Neuron (in vitro differentiated cells): Measurements from ENCODE around the gene SPINK6.

Experiments used
- H2AFZ ChIP-seq: one replicate; pipeline ENCODE4 v1.6.1; 2013; ENCODE audit warnings: low read depth, mild to moderate bottlenecking, inconsistent platforms, low read length, moderate library complexity
- H3K27me3 ChIP-seq: one replicate; pipeline ENCODE4 v1.6.1; 2013; ENCODE audit warnings: low read length; ENCODE audit not compliant: insufficient read depth
- H3K36me3 ChIP-seq: one replicate; pipeline ENCODE4 v1.6.1; 2013; ENCODE audit warnings: low read length; ENCODE audit not compliant: insufficient read depth
- H3K4me1 ChIP-seq: one replicate; pipeline ENCODE4 v1.6.1; 2013; ENCODE audit warnings: low read length; ENCODE audit not compliant: insufficient read depth
- H3K4me3 ChIP-seq: 2 replicates; pipeline ENCODE4 v1.5.1; 2013; ENCODE audit warnings: mild to moderate bottlenecking, low read length, moderate library complexity
- H3K9me3 ChIP-seq: one replicate; pipeline ENCODE4 v1.6.1; 2013; ENCODE audit warnings: low read length

Gene SPINK6

DNA sequence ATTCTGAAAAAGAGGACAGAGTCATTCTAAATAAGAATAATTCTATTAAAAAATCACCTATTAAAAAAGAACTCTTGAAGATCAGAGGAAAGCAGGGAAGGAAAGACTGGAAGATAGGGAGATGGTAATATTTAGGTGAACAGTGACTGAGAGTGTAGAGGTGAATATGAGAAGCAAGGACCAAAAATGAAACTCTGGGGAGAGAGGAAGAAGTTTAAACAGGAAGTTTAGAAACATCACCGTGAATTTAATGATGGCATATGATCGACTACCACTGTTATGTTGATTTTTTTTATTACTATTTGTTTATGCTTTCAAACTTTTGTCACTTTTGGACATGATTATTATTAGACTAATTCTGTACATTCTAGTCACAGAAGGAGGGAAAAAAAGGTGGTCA lies 1.7 kb upstream of the SPINK6 start:
- H2AFZ ChIP-seq = no peak overlapping the region
- no peaks in the 10 kb centered on the region for H3K9me3 ChIP-seq

DNA sequence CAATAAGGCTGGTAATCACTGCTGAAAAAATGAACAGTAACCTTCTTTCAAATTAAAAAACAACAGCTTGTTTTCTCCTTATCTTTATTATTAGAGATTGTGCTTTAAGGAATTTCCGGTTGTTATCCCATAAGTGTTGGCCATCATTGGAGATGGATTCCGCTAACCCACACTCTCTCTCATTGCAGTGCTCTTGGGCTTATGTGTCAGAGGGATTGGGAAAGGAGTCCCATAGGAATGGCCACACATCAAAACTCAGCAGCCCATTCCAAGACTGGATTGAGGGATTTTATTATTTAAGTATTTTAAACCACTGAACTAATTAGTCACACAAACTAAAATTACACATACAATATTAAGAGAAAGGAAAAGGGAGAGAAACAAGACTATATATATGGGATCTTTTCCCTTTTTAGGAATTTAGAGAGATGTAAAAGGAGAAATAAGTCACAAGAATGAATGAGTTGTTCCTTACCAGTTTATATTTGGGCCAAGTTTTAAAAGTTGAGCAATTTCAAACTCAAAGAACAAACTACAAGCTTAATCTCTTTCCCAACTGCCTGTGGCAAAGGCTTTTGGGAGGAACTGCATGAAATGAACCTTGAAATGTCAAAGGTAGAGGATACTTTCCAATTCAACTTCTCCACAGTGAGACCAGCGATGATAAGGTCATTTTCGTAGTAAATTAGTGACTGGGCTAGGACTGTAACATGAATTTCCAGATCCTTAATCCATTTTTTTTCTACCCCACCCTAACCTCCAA lies 2.4 kb downstream of the SPINK6 start:
- no peaks in the 10 kb centered on the region for H3K4me1 ChIP-seq
- H3K4me3 ChIP-seq = no peak overlapping the region
- H3K9me3 ChIP-seq = no peaks in the 10 kb centered on the region
- H2AFZ ChIP-seq = no peak overlapping the region
- H3K27me3 ChIP-seq = no peaks in the 10 kb centered on the region
- no peaks in the 10 kb centered on the region for H3K36me3 ChIP-seq

More for the DNA sequence above, 1.7 kb upstream of the SPINK6 start:
- no peak overlapping the region for H3K4me3 ChIP-seq
- no peaks in the 10 kb centered on the region for H3K4me1 ChIP-seq
- H3K27me3 ChIP-seq = peaks cover 2% of the 10 kb centered on the region
- H3K36me3 ChIP-seq = no peaks in the 10 kb centered on the region

DNA sequence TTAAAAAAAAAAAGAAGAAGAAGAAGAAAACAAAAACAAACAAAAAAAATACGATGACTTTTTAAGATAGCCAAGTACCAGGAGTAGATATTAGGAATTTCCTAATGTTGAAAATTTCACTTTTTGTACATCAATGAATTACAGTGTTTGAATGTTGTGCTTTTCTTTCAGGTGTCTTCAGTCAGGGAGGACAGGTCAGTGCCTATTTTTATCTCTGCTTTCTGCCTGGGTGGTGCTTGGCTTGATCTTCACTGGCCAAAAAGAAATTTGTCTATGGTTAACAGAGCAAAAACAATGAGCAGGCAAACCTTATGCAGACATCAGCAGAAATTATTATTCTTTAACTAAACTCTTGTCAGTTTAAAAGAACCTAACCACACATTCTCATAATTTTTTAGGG lies 3.0 kb downstream of the SPINK6 start:
- no peaks in the 10 kb centered on the region for H3K36me3 ChIP-seq
- H3K4me1 ChIP-seq = no peaks in the 10 kb centered on the region
- no peaks in the 10 kb centered on the region for H3K27me3 ChIP-seq
- no peak overlapping the region for H2AFZ ChIP-seq
- no peaks in the 10 kb centered on the region for H3K9me3 ChIP-seq
- no peak overlapping the region for H3K4me3 ChIP-seq

DNA sequence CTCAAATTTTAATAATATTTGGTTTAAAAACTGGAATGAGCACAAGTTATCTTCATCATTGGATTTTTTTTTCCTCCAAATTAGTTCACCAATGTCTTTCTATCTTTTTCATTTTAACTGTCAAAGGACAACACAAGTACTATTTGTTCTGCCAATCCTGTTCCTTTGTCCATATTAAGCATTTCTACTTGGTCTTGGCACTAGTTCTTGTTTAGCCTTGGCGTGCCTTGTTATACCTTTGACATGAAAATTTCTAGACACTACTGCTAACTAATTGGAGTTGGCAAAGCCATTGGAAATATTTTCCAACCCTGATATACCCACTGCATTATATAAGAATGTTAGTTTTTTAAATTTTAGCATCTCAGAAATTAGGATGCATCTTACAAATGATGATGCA lies 3.8 kb downstream of the SPINK6 start:
- no peak overlapping the region for H2AFZ ChIP-seq
- H3K9me3 ChIP-seq = no peaks in the 10 kb centered on the region
- H3K27me3 ChIP-seq = no peaks in the 10 kb centered on the region
- H3K4me3 ChIP-seq = no peak overlapping the region
- H3K36me3 ChIP-seq = no peaks in the 10 kb centered on the region
- no peaks in the 10 kb centered on the region for H3K4me1 ChIP-seq

DNA sequence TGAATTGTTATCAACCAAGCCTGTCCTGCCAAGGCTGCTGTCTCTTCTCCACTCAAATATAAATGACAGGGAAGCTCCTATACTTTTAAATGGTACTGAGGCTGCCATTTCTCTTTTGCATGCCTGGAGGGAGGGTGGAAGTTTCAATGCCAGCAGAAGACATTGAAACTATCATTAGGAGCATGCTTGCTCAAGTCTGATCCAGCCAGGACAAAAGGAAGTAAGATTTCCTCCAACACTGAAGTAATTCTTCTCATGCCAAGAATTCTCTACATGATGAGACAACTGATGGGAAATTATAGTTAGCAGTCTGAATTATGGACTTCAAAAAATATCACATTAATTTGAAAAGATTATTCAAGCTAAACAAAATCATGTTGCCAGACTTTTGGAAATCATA lies 5.4 kb downstream of the SPINK6 start:
- H2AFZ ChIP-seq = no peak overlapping the region
- no peaks in the 10 kb centered on the region for H3K36me3 ChIP-seq
- H3K27me3 ChIP-seq = no peaks in the 10 kb centered on the region
- no peak overlapping the region for H3K4me3 ChIP-seq
- H3K4me1 ChIP-seq = no peaks in the 10 kb centered on the region
- H3K9me3 ChIP-seq = no peaks in the 10 kb centered on the region

DNA sequence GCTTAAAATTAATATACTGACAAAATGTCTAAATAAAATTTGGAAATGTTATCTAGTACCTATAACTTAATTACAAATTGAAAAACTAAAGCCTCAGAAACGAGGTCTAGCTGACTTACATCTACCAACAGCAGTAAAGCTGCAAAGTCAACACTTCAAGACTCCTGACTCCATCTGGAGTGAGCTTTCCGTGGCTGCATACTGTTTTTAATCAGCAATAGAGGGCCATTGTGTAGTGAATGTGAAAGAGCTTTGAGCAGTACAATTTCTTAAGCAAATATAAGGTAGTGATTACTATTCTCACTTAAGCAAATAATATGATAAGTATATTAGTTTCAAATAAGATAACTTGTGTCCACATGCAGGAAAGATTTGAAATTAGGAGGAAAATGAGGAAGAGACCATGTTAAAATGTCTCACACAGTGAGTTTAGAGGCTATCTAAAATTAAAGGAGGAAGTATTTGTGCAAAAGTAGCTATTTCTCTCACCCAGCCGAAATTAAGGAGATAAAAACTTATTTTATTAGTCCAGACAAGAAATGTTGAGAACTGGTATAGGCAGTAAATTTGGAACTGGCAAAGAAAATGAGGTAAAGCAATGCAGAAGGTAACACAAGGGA lies 6.4 kb downstream of the SPINK6 start:
- H2AFZ ChIP-seq = no peak overlapping the region

DNA sequence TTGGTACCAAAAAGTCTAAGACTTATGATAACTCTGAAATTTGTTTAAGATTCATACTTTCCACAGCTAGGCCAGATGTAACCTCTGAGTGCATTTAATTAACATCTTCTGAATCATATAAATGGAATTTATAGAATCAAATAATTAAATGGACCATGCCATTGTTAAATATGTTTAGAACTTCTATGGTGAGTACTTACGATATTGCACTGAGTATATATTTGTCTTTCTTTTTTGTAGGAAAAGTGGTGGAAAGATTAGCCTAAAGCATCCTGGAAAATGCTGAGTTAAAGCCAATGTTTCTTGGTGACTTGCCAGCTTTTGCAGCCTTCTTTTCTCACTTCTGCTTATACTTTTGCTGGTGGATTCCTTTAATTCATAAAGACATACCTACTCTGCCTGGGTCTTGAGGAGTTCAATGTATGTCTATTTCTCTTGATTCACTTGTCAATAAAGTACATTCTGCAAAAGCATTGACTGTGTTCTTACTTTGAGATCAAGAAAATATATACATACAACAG lies 11.9 kb downstream of the SPINK6 start:
- no peaks in the 10 kb centered on the region for H3K4me1 ChIP-seq
- no peaks in the 10 kb centered on the region for H3K27me3 ChIP-seq
- H3K9me3 ChIP-seq = no peaks in the 10 kb centered on the region
- no peak overlapping the region for H2AFZ ChIP-seq
- H3K36me3 ChIP-seq = no peaks in the 10 kb centered on the region
- H3K4me3 ChIP-seq = no peak overlapping the region

More for the DNA sequence above, 6.4 kb downstream of the SPINK6 start:
- Histone ChIP-seq H3K4me1 (no peaks in the 10 kb centered on the region), H3K36me3 (no peaks in the 10 kb centered on the region), H3K9me3 (no peaks in the 10 kb centered on the region), H3K4me3 (no peak overlapping the region), H3K27me3 (no peaks in the 10 kb centered on the region)

DNA sequence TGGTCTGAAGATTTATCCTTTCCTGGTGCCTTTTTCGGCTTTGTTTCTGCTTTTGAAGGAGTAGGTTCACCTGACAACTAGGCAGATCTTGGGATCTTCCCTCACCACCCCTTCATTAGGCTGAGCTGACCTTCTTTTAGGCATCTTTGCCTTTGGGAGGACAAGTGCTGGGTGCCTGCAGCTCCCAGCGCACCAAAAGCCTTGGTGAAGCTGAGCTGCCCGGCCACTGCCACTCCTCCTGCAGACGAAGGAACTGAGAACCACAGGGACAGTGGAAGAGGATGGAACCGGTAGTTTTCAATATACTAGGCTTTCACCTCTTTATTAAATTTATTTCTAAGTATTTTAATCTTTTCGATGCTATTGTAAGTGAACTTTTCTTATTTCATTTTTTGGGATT lies 18.7 kb downstream of the SPINK6 start:
- no peak overlapping the region for H3K4me3 ChIP-seq
- no peaks in the 10 kb centered on the region for H3K27me3 ChIP-seq
- H2AFZ ChIP-seq = no peak overlapping the region
- H3K9me3 ChIP-seq = no peaks in the 10 kb centered on the region
- no peaks in the 10 kb centered on the region for H3K4me1 ChIP-seq
- no peaks in the 10 kb centered on the region for H3K36me3 ChIP-seq

DNA sequence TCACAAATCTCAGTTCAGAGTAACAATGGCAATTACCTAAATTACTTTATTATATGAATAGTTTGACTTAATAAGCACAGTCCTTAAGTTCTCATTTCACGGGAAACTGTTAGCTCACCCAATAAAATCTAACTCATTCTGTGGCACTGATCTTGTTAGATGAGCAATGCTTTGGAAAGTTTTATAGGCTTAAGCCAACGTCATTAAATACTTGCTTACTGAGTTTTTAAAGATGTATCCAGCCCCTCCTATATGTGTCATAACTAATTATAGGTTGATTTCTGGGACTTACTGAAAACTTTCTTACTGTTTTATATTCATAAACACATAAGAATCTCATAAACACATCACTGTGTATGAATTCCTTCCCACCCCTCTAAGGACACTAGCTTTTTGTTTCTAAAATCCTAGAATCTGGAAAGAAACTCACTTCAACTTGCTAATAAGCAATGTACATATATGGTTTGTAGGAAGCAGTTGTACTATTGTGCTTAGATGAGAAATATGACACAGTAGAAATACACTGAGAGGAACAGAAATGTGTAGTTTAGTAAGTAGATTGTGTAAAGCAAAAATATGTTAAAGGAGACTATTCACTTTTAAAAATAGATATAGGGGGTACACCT lies 21.4 kb downstream of the SPINK6 start:
- no peak overlapping the region for H3K4me3 ChIP-seq
- H2AFZ ChIP-seq = no peak overlapping the region
- no peaks in the 10 kb centered on the region for H3K4me1 ChIP-seq

DNA sequence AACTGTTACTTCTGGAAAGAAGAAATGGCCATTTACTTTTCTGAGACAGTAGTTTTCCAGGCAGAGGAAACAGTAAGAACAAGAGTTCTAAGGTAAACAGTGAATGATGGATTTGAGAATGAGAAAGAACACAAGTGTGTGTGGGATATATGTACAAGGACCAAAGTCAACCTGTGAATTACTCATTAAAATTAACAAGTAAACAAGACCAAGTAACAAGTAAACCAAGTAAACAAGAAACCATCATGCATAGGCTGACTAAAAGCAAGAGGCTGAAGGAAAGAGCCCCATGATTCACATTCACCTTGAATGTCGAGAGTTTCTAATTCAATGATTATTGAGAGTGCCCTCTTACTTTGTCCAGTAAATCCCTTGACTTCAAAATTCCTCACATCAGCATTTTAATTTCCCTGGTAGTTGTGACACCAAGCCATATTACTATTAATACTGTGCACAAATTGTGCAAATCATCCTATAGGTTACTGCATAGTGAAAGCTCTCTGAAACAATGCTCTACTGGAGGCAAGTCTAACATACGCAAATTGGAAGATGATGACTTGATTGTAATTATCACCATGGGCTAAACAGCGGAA lies 25.6 kb downstream of the SPINK6 start:
- Histone ChIP-seq H2AFZ (no peak overlapping the region), H3K4me3 (no peak overlapping the region), H3K27me3 (no peaks in the 10 kb centered on the region), H3K4me1 (no peaks in the 10 kb centered on the region), H3K9me3 (no peaks in the 10 kb centered on the region), H3K36me3 (no peaks in the 10 kb centered on the region)

More for the DNA sequence above, 21.4 kb downstream of the SPINK6 start:
- H3K9me3 ChIP-seq = no peaks in the 10 kb centered on the region
- H3K36me3 ChIP-seq = no peaks in the 10 kb centered on the region
- no peaks in the 10 kb centered on the region for H3K27me3 ChIP-seq

DNA sequence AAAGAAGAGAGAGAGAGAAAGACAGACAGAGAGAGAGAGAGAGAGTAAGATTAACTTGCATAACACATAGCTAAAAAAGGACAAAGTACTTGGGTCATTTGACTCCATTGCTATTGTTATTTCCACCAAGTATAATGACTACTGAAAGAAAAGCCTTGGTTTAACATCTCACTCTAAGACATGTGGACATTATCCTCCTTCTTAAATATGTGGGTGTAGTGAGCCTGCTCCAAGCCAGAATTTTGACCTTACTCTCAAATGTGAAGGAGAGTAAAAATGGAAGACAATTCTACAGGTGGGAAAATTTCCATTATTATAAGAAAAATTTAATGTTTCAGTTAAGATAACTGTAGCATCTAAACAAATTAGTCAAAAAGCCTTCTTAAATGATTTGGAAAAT lies 27.0 kb downstream of the SPINK6 start:
- Histone ChIP-seq H3K27me3 (no peaks in the 10 kb centered on the region), H3K4me3 (no peak overlapping the region), H3K36me3 (no peaks in the 10 kb centered on the region), H3K9me3 (no peaks in the 10 kb centered on the region), H3K4me1 (no peaks in the 10 kb centered on the region), H2AFZ (no peak overlapping the region)

DNA sequence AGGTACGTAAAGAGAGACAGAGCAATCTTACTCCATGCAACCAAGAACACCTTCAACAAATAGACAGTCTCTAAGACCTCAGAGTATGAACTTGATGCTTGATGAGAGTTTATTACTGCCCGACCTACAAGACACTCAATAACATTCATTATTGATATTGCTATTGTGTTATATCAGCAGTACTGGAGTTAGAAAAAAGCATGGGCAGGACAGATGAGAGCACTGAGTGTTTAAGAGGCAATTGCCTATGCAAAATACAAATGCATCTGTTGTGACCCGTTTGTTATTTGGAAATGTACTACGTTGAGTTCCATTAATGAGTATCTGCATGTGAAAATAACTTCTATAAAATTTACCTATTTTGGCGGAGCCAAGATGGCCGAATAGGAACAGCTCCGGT lies 27.4 kb downstream of the SPINK6 start:
- no peaks in the 10 kb centered on the region for H3K9me3 ChIP-seq
- no peaks in the 10 kb centered on the region for H3K27me3 ChIP-seq
- no peaks in the 10 kb centered on the region for H3K36me3 ChIP-seq
- H3K4me1 ChIP-seq = no peaks in the 10 kb centered on the region
- no peak overlapping the region for H2AFZ ChIP-seq
- no peak overlapping the region for H3K4me3 ChIP-seq

DNA sequence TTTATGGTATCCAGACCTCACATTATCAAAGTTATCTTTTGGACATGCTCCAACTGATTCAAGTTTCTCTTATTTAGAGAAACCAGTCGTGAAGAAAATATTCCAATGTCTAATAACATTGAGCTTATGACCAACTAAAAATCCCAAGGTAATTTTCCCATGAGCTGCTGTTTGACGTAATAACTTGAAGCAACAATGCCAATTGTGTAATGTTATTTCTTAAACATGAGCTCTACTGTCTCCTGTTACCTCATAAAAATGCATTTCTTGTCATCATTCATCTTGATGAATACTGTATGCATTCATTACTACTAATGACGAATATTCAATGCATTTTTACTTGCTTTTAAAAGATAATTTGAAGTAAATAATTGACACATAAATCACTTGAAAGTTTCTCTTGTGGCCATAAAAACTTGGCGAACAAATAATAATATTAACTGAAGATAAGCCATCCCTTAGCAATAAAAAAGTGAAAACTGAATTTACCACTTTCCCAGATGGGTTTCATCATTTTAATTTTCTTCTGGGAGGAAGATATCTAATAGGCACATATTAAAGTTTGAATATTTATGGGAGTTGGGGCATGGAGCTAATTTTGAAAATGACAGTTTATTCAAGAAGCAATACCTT lies 35.1 kb downstream of the SPINK6 start:
- Histone ChIP-seq H3K4me1 (no peaks in the 10 kb centered on the region), H3K36me3 (no peaks in the 10 kb centered on the region), H3K9me3 (no peaks in the 10 kb centered on the region), H2AFZ (no peak overlapping the region), H3K4me3 (no peak overlapping the region), H3K27me3 (no peaks in the 10 kb centered on the region)
